ENCODE results near the gene NAA40. TPM values are rescaled to one million over a fixed set of nuclear protein-coding genes. Genes with fewer than 3 reads are reported as not detected.

The NAA40 gene
- total and polyA plus RNA-seq, 2 of the 4 experiments (the other 2 are of a cell fraction) = 15.2 to 24.7 TPM

GRCh38 chr11:63907063-63907462 is 31.7 kb upstream of the NAA40 start:
- H2AK9ac ChIP-seq (replicated peaks; ENCODE audit: low read depth, low read length, poor library complexity) = no peak overlapping the region
- no peak overlapping the region for H2AFZ ChIP-seq (replicated peaks; ENCODE audit: low read length, poor library complexity)
- H2BK5ac ChIP-seq (ENCODE audit: low read depth, low read length, poor library complexity, severe bottlenecking) = no peak overlapping the region
- no peak overlapping the region for H3K14ac ChIP-seq (replicated peaks; ENCODE audit: low read depth, low read length)
- H3K27ac ChIP-seq (ENCODE audit: insufficient read depth, low read length) = no peak overlapping the region
- dilution Hi-C loops (cut with HindIII; ENCODE audit: low sequenced_read_pairs, unreplicated experiment) = no loop called here
- TF ChIP-seq NFE2L2 (IDR thresholded peaks at IDR 0.05; ENCODE audit: low read depth, low read length) (no peak), MXI1 (IDR thresholded peaks at IDR 0.05; ENCODE audit: borderline replicate concordance, low read depth, low read length) (no peak), SMC3 (IDR thresholded peaks at IDR 0.05; ENCODE audit: low read depth, low read length) (no peak), POLR2A (IDR thresholded peaks at IDR 0.05; ENCODE audit: low read depth, low read length) (no peak), CEBPB (IDR thresholded peaks at IDR 0.05; ENCODE audit: low read depth, low read length) (no peak), RFX5 (IDR thresholded peaks at IDR 0.05; ENCODE audit: low read depth, low read length) (no peak), MAZ (IDR thresholded peaks at IDR 0.05; ENCODE audit: borderline replicate concordance, low read depth, low read length) (no peak), USF2 (IDR thresholded peaks at IDR 0.05; ENCODE audit: low read depth, low read length) (no peak), BHLHE40 (IDR thresholded peaks at IDR 0.05; ENCODE audit: low read depth, low read length) (no peak), ELK1 (IDR thresholded peaks at IDR 0.05; ENCODE audit: borderline replicate concordance, low read depth, low read length) (no peak), RCOR1 (IDR thresholded peaks at IDR 0.05; ENCODE audit: insufficient replicate concordance, low read length) (no peak), CHD1 (IDR thresholded peaks at IDR 0.05; ENCODE audit: low read depth, low read length) (no peak), FOS (IDR thresholded peaks at IDR 0.05; ENCODE audit: low read depth, low read length) (no peak), RAD21 (IDR thresholded peaks at IDR 0.05; ENCODE audit: low read length) (no peak), MAFK (IDR thresholded peaks at IDR 0.05; ENCODE audit: low read depth, low read length) (no peak), CTCF (conservative IDR thresholded peaks at IDR 0.05; ENCODE audit: low read depth, low read length) (no peak)
- intact Hi-C loops (cut with micrococcal nuclease) = no loop called here
- H3K56ac ChIP-seq (ENCODE audit: extremely low read depth, insufficient read depth, low read length) = no peak overlapping the region
- ChIA-PET POLR2A (ENCODE audit: unreplicated experiment) (no interaction called here), CTCF (no interaction called here)
- H3K4me1 ChIP-seq (ENCODE audit: control insufficient read depth, insufficient read depth, low read length) = no peaks in the 10 kb centered on the region
- no peak overlapping the region for H2BK20ac ChIP-seq (ENCODE audit: low read depth, low read length)
- H3K4me3 ChIP-seq (ENCODE audit: insufficient read depth, low read depth, low read length) = no peak overlapping the region
- H3K9me3 ChIP-seq (ENCODE audit: control insufficient read depth, insufficient read depth, low read length) = no peaks in the 10 kb centered on the region
- H3K4me2 ChIP-seq (ENCODE audit: low read depth, low read length) = no peak overlapping the region
- H4K8ac ChIP-seq (ENCODE audit: low read depth in 2 of 2, low read length in 2 of 2) = no peak overlapping the region
- DNase-seq (no peak), ATAC-seq (ENCODE audit: low read depth) (no peak)
- H4K20me1 ChIP-seq (ENCODE audit: insufficient read depth, low read length) = no peaks in the 10 kb centered on the region; the same call in none of the 2 replicates
- no peak overlapping the region for H4K5ac ChIP-seq (ENCODE audit: low read depth, low read length)
- H3K27me3 ChIP-seq (ENCODE audit: control insufficient read depth, insufficient read depth, low read length) = no peaks in the 10 kb centered on the region
- no peak overlapping the region for H3K23ac ChIP-seq (ENCODE audit: low read depth, low read length)
- peaks cover 0 to 3% of the 10 kb centered on the region in 2 experiments; a peak in 1 of 4 replicates for H3K79me1 ChIP-seq (ENCODE audit: low read depth in 1 of 2, low read length in 2 of 2)
- H3K9ac ChIP-seq (ENCODE audit: low read depth, low read length) = no peak overlapping the region
- H4K91ac ChIP-seq (ENCODE audit: insufficient read depth, low read depth, low read length) = no peak overlapping the region
- H3K18ac ChIP-seq (ENCODE audit: low read depth, low read length) = no peak overlapping the region
- no peak overlapping the region for H2AK5ac ChIP-seq (ENCODE audit: low read depth, low read length)
- H3K4ac ChIP-seq (ENCODE audit: low read depth, low read length) = no peak overlapping the region
- peaks cover 57% of the 10 kb centered on the region for H3K36me3 ChIP-seq (ENCODE audit: control insufficient read depth, insufficient read depth, low read length)
- BruUV-seq (replicated peaks) = no TSS peak
- WGBS, 2 experiments (ENCODE audit: extremely low coverage in 2 of 2, insufficient read length in 1 of 2) = no CpG with 5 or more reads among the region's 6 CpGs
- no peak overlapping the region for H2BK120ac ChIP-seq (ENCODE audit: low read depth, low read length)
- in situ Hi-C loops (cut with MboI; ENCODE audit: low sequenced_read_pairs) = no loop called here
- H2BK15ac ChIP-seq (ENCODE audit: low read depth, low read length) = no peak overlapping the region
- no peaks in the 10 kb centered on the region for H3K9me1 ChIP-seq (ENCODE audit: insufficient read depth, low read length)
